ENCODE measurements around the gene USP47.

Gene USP47

GRCh38 chr11:12005476-12005875 lies 163.7 kb downstream of the USP47 start:
- DNase-seq, result no peak

- no peak for DNase-seq
These were observed 164.9 kb downstream of the USP47 start for GRCh38 chr11:12006552-12007229.

DNA sequence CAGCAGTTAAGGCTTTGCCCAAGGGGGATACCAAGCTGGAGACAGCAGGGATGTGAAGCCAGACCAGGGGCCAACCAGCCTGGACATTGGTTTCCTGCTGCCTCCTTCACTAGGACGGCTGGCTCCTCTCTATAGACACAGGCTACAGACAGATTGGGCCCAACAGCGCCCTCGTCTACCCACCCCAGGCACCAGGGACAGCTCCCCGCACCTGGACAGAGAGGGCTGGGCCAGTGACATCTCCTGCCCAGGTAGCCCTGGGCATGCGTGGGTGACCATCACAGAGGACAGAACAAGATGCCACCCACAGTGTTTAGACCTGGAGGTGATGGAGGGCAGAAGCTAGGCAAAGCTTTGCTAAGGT lies 165.4 kb downstream of the USP47 start:
- no peak for DNase-seq

DNA sequence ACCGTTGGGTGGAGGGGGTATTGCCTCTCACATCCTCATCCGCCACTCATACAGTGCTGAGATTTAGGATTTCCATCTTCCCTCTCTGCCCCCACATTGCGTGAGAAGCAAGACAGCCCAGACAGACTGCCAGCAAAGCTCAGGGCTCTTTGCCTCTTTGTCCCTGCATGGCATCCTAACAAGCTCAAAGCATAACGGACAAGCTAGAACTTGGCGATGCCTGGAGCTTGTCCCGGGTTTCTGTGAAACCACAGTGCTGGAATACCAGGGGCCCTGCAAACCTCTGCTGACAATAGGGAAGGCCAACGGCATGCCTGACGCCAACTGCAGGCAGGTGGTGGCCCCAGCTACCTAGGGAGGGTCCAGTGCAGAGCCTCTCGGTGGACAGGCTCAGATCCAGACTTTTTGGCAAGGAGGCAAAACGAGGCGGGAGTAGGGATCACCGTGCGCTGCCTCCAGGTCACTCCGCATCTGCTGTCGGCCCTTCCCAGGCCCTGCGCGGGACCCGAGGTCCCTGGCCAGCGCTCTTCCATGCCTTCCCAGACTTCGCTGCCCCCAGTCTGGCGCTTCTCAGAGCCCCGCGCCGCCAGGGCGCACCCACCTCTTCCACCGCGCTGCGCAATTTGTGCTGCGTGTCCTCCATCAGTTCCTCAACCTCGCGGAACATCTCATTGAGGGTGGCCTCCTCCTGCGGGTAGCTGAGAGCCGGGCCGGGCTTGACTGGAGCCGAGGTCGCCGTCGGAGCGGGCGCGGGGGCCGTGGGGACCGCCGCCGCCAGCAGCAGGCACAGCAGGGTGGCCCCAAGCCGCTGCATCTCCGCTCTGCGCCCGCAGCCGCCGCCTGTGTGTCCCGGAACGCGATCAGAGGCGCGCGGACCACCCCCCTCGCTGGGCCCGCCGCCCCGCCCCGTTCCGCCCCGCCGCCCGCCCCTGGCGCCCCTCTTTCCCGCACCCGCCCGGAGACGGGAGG lies 166.3 kb downstream of the USP47 start, which contains the start of gene DKK3:
Gene DKK3, minus strand, starts transcription at position 858 of the 969 bp plus-strand sequence. Its CDS starts 44 bp downstream, at position 814.
- no peak for DNase-seq
